ENCODE results near the gene ZNF619.
"Not testable (repeated sequence)": the region's sequence is repeated elsewhere in the genome, so short reads cannot be mapped to it uniquely, and the experiment has no call there.

ZNF619 gene

GRCh38 chr3:40456279-40456939, 20.5 kb upstream of the ZNF619 start:
- no peak for DNase-seq (ENCODE audit: low read depth)
- TF ChIP-seq, protein P1, sequence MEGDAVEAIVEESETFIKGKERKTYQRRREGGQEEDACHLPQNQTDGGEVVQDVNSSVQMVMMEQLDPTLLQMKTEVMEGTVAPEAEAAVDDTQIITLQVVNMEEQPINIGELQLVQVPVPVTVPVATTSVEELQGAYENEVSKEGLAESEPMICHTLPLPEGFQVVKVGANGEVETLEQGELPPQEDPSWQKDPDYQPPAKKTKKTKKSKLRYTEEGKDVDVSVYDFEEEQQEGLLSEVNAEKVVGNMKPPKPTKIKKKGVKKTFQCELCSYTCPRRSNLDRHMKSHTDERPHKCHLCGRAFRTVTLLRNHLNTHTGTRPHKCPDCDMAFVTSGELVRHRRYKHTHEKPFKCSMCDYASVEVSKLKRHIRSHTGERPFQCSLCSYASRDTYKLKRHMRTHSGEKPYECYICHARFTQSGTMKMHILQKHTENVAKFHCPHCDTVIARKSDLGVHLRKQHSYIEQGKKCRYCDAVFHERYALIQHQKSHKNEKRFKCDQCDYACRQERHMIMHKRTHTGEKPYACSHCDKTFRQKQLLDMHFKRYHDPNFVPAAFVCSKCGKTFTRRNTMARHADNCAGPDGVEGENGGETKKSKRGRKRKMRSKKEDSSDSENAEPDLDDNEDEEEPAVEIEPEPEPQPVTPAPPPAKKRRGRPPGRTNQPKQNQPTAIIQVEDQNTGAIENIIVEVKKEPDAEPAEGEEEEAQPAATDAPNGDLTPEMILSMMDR (IDR thresholded peaks at IDR 0.05; ENCODE audit: insufficient read depth, low read depth, low read length, missing control alignments): no peak
- peak overlapping the region; percentile 99 for H3K4me3 ChIP-seq (ENCODE audit: low read length)

GRCh38 chr3:40456940-40457823, 19.7 kb upstream of the ZNF619 start, which contains the start of gene RPL14:
Gene RPL14 (plus strand): TSS chr3:40457339. CDS start chr3:40457472, 133 bp downstream.
- TF ChIP-seq, protein P1 (IDR thresholded peaks at IDR 0.05; ENCODE audit: insufficient read depth, low read depth, low read length, missing control alignments): no peak
- H3K4me3 ChIP-seq (ENCODE audit: low read length): peak within 1 kb of the TSS; percentile 99
- peak; percentile 97 for DNase-seq (ENCODE audit: low read depth)

DNA sequence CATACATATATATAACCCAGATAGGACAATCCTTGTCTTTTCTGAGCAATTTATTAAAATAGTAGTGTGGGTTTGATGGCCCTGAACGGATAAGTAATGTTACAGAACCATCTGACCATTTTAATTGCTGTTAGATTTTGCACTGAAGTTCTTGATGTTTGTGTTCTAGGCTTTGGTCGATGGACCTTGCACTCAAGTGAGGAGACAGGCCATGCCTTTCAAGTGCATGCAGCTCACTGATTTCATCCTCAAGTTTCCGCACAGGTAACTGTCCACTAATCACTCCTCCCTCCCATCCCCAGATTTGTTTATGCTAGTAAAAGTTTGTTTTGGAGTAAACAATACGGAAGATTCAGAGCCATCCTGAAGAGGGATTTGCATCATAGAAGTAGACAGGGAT, 18.4 kb upstream of the ZNF619 start:
- peak overlapping the region; percentile 99 for H3K4me3 ChIP-seq (ENCODE audit: low read length)

GRCh38 chr3:40460481-40460880, 16.4 kb upstream of the ZNF619 start:
- H3K4me3 ChIP-seq (ENCODE audit: low read length): not testable (repeated sequence)
- peak; percentile 70 for DNase-seq (ENCODE audit: low read depth)

More for the DNA sequence above, 18.4 kb upstream of the ZNF619 start:
- TF ChIP-seq, protein P1 (IDR thresholded peaks at IDR 0.05; ENCODE audit: insufficient read depth, low read depth, low read length, missing control alignments): no peak
- DNase-seq (ENCODE audit: low read depth): no peak

DNA sequence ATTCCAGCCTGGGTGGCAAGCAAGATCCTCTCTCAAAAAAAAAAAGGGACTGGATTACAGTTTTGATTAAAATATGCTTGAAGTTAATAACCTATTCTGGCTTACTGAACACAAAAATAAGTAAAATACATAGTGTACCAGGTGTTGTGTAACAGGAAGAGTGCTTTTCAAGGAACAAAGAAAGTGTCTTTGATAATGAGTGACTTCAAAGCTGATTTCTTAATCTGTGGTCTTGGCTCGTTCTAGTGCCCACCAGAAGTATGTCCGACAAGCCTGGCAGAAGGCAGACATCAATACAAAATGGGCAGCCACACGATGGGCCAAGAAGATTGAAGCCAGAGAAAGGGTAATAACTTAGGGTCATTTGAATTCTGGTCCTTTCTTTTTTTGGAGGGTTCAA, 15.8 kb upstream of the ZNF619 start:
- DNase-seq (ENCODE audit: low read depth): no peak
- TF ChIP-seq, protein P1 (IDR thresholded peaks at IDR 0.05; ENCODE audit: insufficient read depth, low read depth, low read length, missing control alignments): no peak

DNA sequence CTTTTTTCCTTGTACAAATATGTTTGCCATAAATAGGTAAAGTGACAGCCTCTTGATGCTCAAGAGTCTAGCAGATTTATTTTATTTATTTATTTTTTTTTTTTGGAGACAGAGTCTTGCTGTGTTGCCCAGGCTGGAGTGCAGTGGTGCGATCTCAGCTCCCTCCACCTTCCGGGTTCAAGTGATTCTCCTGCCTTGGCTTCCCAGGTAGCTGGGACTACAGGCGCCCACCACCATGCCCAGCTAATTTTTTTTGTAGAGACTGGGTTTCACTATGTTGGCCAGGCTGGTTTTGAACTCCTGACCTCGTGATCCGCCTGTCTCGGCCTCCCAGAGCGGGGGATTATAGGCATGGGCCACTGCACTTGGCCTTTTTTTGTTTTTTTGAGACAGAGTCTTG, 14.1 kb upstream of the ZNF619 start:
- DNase-seq (ENCODE audit: low read depth); H3K4me3 ChIP-seq (ENCODE audit: low read length): not testable (repeated sequence)

More for the DNA sequence above, 15.8 kb upstream of the ZNF619 start:
- no peak overlapping the region for H3K4me3 ChIP-seq (ENCODE audit: low read length)

- no peak for DNase-seq (ENCODE audit: low read depth)
- no peak overlapping the region for H3K4me3 ChIP-seq (ENCODE audit: low read length)
- TF ChIP-seq, protein P1 (IDR thresholded peaks at IDR 0.05; ENCODE audit: insufficient read depth, low read depth, low read length, missing control alignments): no peak
Observed at GRCh38 chr3:40463579-40463978, 13.3 kb upstream of the ZNF619 start.

All from epithelial cell of esophagus (primary cell).